HL-60/S4 treated with phorbol 12-myristate 13-acetate at 8.2 ng/mL for 4 days and 3 days (cell line): ENCODE results near the gene CYTH4.

Experiments
- in situ Hi-C: fragments of 300-500 bp; cut with MboI; formaldehyde crosslinking; loops from 2 replicates; pipeline ENCODE4 v1.15.0; 2022; ENCODE audit warnings: low sequenced_read_pairs

The CYTH4 gene

GRCh38 chr22:37267661-37268413 is 14.5 kb upstream of the CYTH4 start:
- in situ Hi-C loops, result no loop called here

- in situ Hi-C loops, result no loop called here
These were observed 12.2 kb upstream of the CYTH4 start for GRCh38 chr22:37269936-37270678.

DNA sequence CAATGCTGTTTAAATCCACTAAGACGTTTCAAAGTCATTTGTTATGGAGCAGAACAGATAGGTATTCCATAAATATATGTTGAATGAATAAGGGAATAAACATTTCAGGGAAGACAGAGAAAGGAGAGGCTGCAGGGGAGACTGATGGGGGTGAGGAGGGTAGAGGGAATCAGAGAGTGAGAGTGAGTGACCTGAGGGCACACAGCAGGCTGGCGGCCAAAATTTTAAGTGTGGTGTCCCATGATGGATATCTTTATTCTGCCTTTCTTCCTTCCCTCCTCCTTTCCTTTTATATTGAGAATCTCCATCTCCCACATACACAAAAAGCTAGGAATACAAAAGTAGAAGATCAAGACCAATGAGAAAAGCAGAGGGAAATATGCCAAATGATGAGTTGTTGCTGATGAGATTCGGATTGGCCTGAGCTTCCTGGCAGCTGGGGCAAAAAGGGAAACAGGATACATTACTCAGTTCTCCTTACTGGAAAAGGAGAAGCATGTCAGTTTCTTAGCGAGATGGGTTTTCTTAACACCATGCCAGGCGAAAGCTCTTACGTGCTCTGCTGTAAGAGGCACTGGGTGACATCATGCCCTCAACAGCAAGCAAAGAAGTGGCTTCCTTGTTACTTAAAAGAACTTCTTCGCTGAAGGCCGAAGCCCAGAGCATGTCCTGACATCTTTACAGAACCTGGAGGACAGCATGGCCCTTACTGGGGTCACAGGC is 11.2 kb upstream of the CYTH4 start:
- in situ Hi-C loops, result no loop called here

DNA sequence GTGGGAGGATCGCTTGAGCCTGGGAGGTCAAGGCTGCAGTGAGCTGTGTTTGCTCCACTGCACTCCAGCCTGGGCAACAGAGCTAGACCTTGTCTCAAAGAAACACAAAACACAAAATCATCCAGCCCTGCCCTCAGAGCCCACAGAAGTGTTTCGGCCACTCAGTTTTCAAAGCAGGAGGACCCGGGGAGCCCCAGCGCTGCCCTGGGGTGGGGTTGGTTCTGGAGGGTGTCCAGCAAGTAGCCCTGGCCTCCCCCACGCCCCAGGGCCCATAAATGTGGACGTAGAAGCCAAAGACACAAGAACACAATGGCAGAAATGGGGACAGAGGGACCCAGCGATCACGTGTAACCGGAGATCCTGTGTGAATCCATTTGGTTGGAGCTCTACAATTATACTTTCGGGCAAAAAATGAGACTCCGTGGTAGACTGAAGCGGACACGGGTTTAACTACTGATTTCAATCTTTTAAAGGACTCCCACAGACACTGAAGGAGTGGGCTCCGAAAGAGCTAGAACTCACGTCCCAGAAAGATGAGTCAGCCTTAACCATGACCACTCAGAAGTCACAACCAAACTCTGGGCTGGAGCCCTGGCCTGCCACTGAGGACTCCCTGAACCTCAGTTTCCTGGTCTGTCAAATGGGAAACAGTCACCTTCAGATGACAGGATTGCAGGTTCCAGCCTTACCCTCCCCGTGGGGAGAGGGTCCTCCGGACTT is 9.0 kb upstream of the CYTH4 start:
- in situ Hi-C loops, result no loop called here

DNA sequence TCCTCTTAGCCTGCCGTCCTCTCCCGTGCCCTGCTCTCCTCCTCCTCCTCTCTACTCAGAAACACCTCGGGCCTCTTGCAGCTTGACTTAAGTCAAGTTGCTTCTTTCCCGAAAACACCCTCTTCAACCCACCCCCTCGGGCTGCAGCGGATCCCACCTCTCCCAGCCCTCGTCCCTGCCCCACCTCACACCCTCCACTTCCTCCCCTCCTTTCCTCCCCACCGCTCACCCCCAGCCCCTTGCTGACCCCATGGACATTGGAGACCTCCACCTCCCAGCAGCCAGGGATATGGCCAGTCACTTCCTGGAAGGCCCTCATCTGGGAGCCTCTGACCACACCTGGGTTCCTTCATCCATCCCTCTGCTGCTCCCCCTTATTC is 8.5 kb upstream of the CYTH4 start:
- in situ Hi-C loops, result no loop called here

GRCh38 chr22:37274380-37274862 is 7.9 kb upstream of the CYTH4 start:
- in situ Hi-C loops, result no loop called here

DNA sequence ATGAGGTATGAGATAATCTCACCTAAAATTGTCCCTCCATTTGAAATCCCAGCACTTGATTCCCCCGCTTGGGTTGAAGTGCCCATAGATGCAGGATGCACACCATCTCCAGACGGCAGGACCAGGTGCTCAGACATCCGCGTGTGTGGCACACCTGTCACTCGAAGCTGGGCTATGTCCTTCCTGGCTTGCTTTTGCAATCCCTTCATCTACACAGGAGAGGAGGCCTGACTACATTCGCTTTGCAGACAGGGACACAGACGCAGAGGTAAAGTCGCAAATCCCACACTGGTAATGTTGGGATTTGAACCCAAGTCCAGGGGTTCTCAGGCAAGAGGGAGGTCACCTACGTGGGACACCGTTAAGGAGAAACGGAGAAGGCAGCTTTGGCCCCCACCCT is 7.2 kb upstream of the CYTH4 start:
- in situ Hi-C loops, result no loop called here

DNA sequence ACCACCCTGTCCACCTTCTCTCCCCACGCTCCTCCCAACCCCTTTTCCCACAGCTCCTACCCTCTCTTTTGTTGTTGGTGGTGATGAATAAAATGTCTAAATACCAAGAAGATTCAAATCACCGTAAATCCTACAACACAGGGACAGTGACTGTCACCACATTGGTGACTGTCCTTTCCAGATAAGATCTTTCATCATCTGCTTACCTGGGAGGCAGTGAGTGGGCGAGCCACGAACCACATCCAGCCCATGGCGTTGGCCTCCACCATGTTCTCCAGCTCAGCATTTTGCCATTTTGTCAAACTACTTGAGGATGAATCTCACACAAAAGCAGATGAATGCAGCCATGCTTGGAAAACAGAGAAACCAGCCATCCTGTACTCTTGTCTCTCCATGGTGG is 6.7 kb upstream of the CYTH4 start:
- in situ Hi-C loops, result no loop called here

DNA sequence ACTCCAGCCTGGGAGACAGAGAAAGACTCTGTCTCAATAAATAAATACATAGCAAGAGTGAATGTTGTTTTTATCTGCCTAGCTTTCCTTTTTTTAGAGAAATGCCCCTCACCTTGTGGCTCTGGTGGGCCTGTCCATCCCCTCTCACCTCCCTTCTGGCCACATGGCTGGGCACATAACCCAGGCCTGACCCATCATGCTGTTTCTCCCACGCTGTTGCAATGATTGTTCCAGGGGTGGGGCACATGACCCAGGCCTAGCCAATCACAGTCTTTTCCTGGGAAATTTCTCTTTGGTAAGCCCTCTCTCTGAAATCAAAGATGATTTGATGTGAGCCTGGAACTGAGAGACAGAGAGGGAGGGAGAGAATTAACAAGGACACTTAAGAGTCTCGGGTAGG is 5.5 kb upstream of the CYTH4 start:
- in situ Hi-C loops, result no loop called here

DNA sequence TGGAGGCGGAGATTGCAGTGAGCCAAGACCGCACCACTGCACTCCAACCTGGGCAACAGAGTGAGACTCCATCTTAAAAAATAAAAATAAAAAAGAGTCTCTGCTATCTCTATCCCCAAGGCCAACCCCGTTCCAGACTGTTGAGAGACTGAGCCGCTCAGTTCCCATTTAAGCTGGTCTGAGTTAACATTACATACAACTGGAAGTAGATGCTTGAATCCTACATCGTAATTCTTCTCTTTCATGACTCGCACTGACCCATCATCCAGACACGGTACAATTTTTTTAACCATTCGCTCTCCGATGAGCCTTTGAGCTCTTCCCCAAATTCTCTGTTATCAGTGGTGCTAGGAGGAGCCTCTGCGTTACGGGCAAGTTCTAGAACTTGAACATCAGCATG is 4.9 kb upstream of the CYTH4 start:
- in situ Hi-C loops, result no loop called here

DNA sequence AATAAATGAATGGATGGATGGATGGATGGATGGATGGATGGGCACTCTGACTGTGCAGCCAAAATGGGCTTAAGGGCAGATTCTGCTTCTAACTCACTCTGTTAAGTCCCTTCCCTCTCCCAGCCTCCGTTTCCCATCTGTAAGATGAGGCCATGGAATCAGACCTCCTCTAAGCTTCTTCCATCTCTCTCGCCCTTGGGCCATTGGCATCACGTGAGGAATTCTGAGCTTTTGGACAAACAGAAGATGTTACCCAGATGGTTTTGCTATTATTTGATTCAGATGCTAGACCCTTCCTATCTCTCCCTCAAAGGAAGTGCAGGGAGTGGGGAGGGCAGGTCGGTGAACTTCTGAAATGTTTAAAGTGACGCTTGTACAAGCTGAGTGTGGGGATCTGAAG is 4.0 kb upstream of the CYTH4 start:
- in situ Hi-C loops, result no loop called here

GRCh38 chr22:37279331-37280181 is 2.8 kb upstream of the CYTH4 start:
- in situ Hi-C loops, result no loop called here

- in situ Hi-C loops, result no loop called here
These were observed 1.6 kb upstream of the CYTH4 start for GRCh38 chr22:37280718-37281117.

DNA sequence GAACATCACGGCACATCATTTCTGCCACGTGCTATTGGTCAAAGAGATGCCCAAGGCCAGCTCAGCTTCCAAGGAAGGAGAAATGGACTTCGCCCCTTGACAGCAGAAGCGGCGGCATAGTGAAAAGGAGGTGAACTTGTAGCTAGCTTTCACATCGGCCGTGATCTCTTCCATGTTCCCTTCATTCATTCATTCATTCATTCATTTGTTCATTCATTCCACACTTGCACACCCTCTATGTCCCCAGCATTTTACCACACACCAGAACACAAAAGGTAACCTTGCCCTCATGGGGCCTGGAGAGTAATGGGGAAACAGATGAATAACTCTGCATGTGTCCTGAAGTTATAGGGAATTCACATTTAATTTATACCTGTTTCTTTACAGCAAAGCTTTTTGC is 1.1 kb upstream of the CYTH4 start:
- in situ Hi-C loops, result no loop called here

DNA sequence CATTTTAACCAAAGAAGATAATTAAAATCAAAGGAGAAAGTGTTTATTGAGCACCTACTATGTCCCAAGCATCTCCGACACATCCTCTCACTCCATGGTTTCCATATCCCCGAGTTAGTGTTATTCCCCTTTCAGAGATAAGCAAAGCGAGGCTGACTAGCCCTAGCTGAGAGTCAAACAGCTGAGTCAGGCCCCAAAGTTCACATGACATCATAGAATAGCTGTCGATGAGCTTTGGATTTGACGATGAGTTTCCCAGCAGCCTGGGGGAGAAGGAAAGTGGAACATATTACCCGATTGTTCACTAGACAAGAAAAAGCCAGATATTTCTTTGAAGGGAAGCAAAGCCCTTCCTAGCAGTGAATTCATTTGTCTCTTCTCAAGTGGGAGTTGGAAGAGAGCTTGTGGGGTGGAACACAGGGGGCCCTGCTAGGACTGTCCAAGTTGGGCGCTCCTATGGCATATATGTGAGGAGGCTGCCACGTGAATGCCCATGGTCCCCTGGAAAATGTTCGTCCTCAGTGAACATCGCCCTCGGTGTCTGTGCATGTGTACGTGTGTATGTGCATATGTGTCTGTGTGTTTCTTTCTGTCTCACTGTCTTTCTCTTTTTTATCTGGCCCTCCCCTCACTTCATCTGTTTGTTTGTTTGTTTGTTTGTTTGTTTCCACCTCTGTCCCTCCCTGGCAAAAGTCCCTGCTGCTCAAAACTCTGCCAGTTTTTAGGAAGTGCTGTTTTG is 493 bp upstream of the CYTH4 start:
- in situ Hi-C loops, result no loop called here

DNA sequence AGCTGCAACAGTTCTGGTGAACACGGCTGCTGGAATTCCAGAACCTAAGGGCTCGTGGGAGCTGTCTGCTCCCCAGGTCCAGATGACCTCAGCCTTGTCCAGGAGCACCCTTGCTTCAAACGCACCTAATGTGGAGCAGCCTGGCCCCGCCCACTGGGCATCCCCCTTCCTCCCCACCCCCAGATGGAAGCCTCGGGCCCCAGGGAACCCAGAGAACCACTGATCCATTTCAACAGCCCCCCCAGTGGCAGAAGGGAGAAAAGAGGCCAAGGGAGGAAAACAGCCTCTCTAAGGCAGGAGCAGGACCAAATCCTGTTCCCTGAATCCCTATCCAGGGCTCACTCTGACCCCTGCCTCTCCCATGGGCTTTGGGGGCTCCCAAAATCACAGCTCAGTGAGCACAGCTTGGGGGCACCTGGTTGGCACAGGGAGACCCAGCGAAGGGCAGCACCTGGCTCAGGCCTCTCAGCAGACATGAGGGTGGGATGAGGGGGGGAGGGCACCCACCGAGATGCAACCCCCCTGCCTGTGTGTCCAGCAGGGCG is 1.2 kb downstream of the CYTH4 start:
- in situ Hi-C loops, result no loop called here

GRCh38 chr22:37284126-37284804 is 2.0 kb downstream of the CYTH4 start:
- in situ Hi-C loops, result no loop called here

DNA sequence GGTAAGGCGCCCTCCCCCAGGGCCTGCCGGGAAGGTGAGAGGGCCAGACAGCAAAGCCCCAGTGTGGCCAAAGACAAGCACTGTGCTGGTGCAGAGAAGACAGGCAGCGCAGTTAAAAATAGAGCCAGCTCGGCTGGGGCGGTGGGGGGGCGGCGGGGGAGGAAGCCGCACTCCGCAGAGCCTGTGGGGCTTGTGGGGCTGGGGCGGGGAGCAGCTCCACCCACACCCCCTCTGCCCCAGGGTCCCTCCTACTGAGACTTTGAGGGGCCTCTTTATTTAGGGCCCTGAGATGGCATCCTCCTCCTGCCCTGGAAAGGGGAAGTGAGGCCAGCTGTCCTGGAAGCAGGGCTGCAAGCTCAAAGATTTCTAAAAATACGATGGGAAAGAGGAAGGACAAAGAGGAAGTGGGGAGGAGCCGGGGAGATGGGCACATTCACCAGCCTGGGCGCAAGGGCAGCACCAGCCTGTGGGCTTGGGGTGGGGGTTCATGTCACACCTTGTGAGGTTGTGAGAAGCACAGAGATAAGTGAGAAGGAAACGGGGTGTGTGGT is 2.6 kb downstream of the CYTH4 start:
- in situ Hi-C loops, result no loop called here
